Coronary artery (tissue), 2 donors: ENCODE data around the gene SPOUT1.

Experiments
- DNase-seq: peaks from one replicate; pipeline ENCODE4 v3.0.0-alpha.2; 2017; ENCODE audit warnings: low spot score
- H3K27ac ChIP-seq, 2 donors: fragments of 200-600 bp; sonication (generic); one replicate each; pipeline ENCODE4 v1.5.1; 2016 to 2019
- H3K4me3 ChIP-seq: fragments of 200-600 bp; sonication (generic); 2 replicates; pipeline ENCODE4 v1.5.1; 2016; ENCODE audit warnings: mild to moderate bottlenecking, moderate library complexity
- TF ChIP-seq, protein P1 (sequence below): fragments of 200-600 bp; sonication (generic); IDR thresholded peaks from one replicate; pipeline ENCODE4 v1.5.1; 2019; ENCODE audit warnings: antibody characterized with exemption

SPOUT1 gene

GRCh38 chr9:128818099-128818838 lies 11.3 kb downstream of the SPOUT1 start, which contains the start of gene ENDOG:
ENDOG (plus strand) TSS chr9:128818500; CDS start chr9:128818685, 185 bp downstream.
- Histone ChIP-seq H3K4me3 (peak within 1 kb of the TSS; percentile 79), H3K27ac (peak within 1 kb of the TSS; percentile 53 to 90)
- peak; percentile 97 for DNase-seq
- TF ChIP-seq, protein P1, sequence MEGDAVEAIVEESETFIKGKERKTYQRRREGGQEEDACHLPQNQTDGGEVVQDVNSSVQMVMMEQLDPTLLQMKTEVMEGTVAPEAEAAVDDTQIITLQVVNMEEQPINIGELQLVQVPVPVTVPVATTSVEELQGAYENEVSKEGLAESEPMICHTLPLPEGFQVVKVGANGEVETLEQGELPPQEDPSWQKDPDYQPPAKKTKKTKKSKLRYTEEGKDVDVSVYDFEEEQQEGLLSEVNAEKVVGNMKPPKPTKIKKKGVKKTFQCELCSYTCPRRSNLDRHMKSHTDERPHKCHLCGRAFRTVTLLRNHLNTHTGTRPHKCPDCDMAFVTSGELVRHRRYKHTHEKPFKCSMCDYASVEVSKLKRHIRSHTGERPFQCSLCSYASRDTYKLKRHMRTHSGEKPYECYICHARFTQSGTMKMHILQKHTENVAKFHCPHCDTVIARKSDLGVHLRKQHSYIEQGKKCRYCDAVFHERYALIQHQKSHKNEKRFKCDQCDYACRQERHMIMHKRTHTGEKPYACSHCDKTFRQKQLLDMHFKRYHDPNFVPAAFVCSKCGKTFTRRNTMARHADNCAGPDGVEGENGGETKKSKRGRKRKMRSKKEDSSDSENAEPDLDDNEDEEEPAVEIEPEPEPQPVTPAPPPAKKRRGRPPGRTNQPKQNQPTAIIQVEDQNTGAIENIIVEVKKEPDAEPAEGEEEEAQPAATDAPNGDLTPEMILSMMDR: peak; percentile 97

DNA sequence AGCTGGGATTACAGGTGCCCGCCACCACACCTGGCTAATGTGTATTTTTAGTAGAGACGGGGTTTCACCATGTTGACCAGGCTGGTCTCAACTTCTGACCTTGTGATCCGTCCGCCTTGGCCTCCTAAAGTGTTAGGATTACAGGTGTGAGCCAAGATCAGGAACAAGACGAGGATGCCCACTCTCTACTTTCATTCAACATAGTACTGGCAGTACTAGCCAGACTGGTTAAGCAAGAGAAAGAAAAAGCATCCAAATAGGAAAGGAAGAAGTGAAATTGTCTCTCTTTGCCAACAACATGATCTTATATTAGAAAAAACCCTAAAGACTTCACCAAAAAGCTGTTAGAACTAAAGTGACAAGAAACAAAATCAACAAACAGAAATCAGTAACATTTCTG lies 18.7 kb downstream of the SPOUT1 start:
- no peak overlapping the region for H3K4me3 ChIP-seq
- DNase-seq: no peak
- TF ChIP-seq, protein P1: no peak
- H3K27ac ChIP-seq: no peak overlapping the region

- Histone ChIP-seq H3K4me3 (no peak overlapping the region), H3K27ac (no peak overlapping the region)
- TF ChIP-seq, protein P1: no peak
- DNase-seq: no peak
Measured at GRCh38 chr9:128809831-128810230, 19.8 kb downstream of the SPOUT1 start.

- no peak overlapping the region for H3K27ac ChIP-seq
- no peak for DNase-seq
- H3K4me3 ChIP-seq: no peak overlapping the region
- TF ChIP-seq, protein P1: no peak
Measured at GRCh38 chr9:128809036-128809599, 20.5 kb downstream of the SPOUT1 start.

DNA sequence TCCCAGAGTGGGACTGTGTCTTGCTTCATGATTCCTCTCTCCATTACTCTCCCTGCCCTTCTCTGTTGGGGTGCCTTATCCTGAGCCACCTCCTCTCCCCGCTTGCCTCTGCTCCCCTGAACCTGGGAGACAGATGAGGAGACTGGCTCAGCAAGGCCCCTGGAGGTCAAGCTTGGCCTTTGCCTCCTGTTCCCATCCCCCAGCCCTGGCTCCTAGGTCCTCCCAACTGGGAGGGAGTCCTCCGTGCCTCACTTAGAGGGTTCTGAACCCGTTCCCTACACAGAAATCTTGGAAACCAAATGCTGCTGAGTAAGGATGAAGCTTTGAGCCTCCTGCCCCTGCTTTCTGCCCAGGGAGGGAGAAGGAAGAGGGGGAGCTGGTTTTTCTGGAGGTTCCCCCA lies 21.1 kb downstream of the SPOUT1 start:
- DNase-seq: no peak
- Histone ChIP-seq H3K27ac (no peak overlapping the region), H3K4me3 (no peak overlapping the region)
- TF ChIP-seq, protein P1: no peak

- H3K27ac ChIP-seq: no peak overlapping the region
- no peak for DNase-seq
- TF ChIP-seq, protein P1: no peak
- no peak overlapping the region for H3K4me3 ChIP-seq
Measured at GRCh38 chr9:128807827-128808226, 21.8 kb downstream of the SPOUT1 start.

GRCh38 chr9:128805661-128806060 lies 23.9 kb downstream of the SPOUT1 start:
- TF ChIP-seq, protein P1: no peak
- no peak overlapping the region for H3K27ac ChIP-seq
- no peak overlapping the region for H3K4me3 ChIP-seq
- no peak for DNase-seq
